NCI-H460 (cell line): ENCODE data around the gene TFCP2L1. TPM values are rescaled to one million over a fixed set of nuclear protein-coding genes. Genes with fewer than 3 reads are reported as not detected.

ENCODE experiments used
- DNase-seq: peaks from one replicate; pipeline ENCODE4 v3.0.0-alpha.2; 2016; ENCODE audit warnings: low read depth; ENCODE audit errors: extremely low read depth
- total RNA-seq: library from RNA; depleted of rRNA; stranded (reverse); fragments of >200 nt; shearing (Covaris generic); gene quantifications from 2 replicates; pipeline ENCODE4 v1.2.3, GENCODE V29; 2014

Gene TFCP2L1
- total RNA-seq, 1 experiment from 2014 or later: 0.02 TPM

- DNase-seq: no peak
These were observed 85.0 kb downstream of the TFCP2L1 start for GRCh38 chr2:121200011-121200347.

GRCh38 chr2:121199281-121200010 is 85.6 kb downstream of the TFCP2L1 start:
- no peak for DNase-seq

GRCh38 chr2:121197369-121198091 is 87.5 kb downstream of the TFCP2L1 start:
- DNase-seq: no peak

GRCh38 chr2:121196849-121197155 is 88.2 kb downstream of the TFCP2L1 start:
- no peak for DNase-seq

- no peak for DNase-seq
These were observed 88.7 kb downstream of the TFCP2L1 start for GRCh38 chr2:121196132-121196848.

GRCh38 chr2:121195036-121195435 is 90.0 kb downstream of the TFCP2L1 start:
- no peak for DNase-seq

GRCh38 chr2:121194626-121195025 is 90.4 kb downstream of the TFCP2L1 start:
- no peak for DNase-seq

GRCh38 chr2:121193185-121193584 is 91.8 kb downstream of the TFCP2L1 start:
- DNase-seq: no peak

- DNase-seq: no peak
These were observed 92.4 kb downstream of the TFCP2L1 start for GRCh38 chr2:121192576-121192975.

- no peak for DNase-seq
These were observed 93.5 kb downstream of the TFCP2L1 start for GRCh38 chr2:121191191-121192170.

GRCh38 chr2:121189661-121190381 is 95.2 kb downstream of the TFCP2L1 start:
- no peak for DNase-seq

GRCh38 chr2:121189011-121189410 is 96.0 kb downstream of the TFCP2L1 start:
- no peak for DNase-seq

- no peak for DNase-seq
These were observed 97.0 kb downstream of the TFCP2L1 start for GRCh38 chr2:121187982-121188411.

GRCh38 chr2:121187351-121187981 is 97.5 kb downstream of the TFCP2L1 start:
- no peak for DNase-seq

GRCh38 chr2:121186261-121186660 is 98.7 kb downstream of the TFCP2L1 start:
- no peak for DNase-seq

- DNase-seq: no peak
These were observed 99.4 kb downstream of the TFCP2L1 start for GRCh38 chr2:121185571-121186074.

GRCh38 chr2:121185111-121185510 is 99.9 kb downstream of the TFCP2L1 start:
- DNase-seq: no peak

- DNase-seq: no peak
These were observed 100.6 kb downstream of the TFCP2L1 start for GRCh38 chr2:121184248-121184862.

- DNase-seq: no peak
These were observed 102.5 kb downstream of the TFCP2L1 start for GRCh38 chr2:121182520-121182919.
